Mononuclear cell (primary cell): ENCODE results near the gene LTO1. TPM values are rescaled to one million over a fixed set of nuclear protein-coding genes. Genes with fewer than 3 reads are reported as not detected.
"Not testable (repeated sequence)": the region's sequence is repeated elsewhere in the genome, so short reads cannot be mapped to it uniquely, and the experiment has no call there.

ENCODE experiments used
- H3K27me3 ChIP-seq: 2 replicates; pipeline ENCODE4 v1.6.0; 2011; ENCODE audit warnings: low read length, control low read depth; ENCODE audit not compliant: insufficient read depth
- H3K4me1 ChIP-seq: 2 replicates; pipeline ENCODE4 v1.5.1; 2011; ENCODE audit warnings: mild to moderate bottlenecking, low read length, control low read depth; ENCODE audit not compliant: insufficient read depth
- H3K4me3 ChIP-seq: 2 replicates; pipeline ENCODE4 v1.5.1; 2011; ENCODE audit warnings: mild to moderate bottlenecking, low read length, moderate library complexity
- H3K9me3 ChIP-seq: 2 replicates; pipeline ENCODE4 v1.5.1; 2011; ENCODE audit warnings: low read depth, mild to moderate bottlenecking, control low read depth, low read length
- total RNA-seq: library from RNA; depleted of rRNA; stranded (reverse); fragments of >200 nt; gene quantifications from one replicate; pipeline ENCODE4 v1.2.3, GENCODE V29; 2012

The LTO1 gene
- total RNA-seq, 1 donor, result 18.6 TPM

- peaks cover 27% of the 10 kb centered on the region for H3K4me1 ChIP-seq
- no peak overlapping the region for H3K4me3 ChIP-seq
- H3K27me3 ChIP-seq, result peaks cover 40% of the 10 kb centered on the region
- no peaks in the 10 kb centered on the region for H3K9me3 ChIP-seq
Measured at GRCh38 chr11:69634069-69634468, 41.1 kb downstream of the LTO1 start.

- peaks cover 28% of the 10 kb centered on the region for H3K27me3 ChIP-seq
- no peak overlapping the region for H3K4me3 ChIP-seq
- peaks cover 15% of the 10 kb centered on the region for H3K4me1 ChIP-seq
- no peaks in the 10 kb centered on the region for H3K9me3 ChIP-seq
Measured at GRCh38 chr11:69632900-69633299, 42.3 kb downstream of the LTO1 start.

- no peaks in the 10 kb centered on the region for H3K4me1 ChIP-seq
- no peak overlapping the region for H3K4me3 ChIP-seq
- peaks cover 3% of the 10 kb centered on the region for H3K27me3 ChIP-seq
- H3K9me3 ChIP-seq, result no peaks in the 10 kb centered on the region
Measured at GRCh38 chr11:69630424-69630823, 44.7 kb downstream of the LTO1 start.

GRCh38 chr11:69630017-69630416, 45.1 kb downstream of the LTO1 start:
- Histone ChIP-seq H3K4me1 (no peaks in the 10 kb centered on the region), H3K9me3 (no peaks in the 10 kb centered on the region), H3K27me3 (peaks cover 4% of the 10 kb centered on the region), H3K4me3 (no peak overlapping the region)

GRCh38 chr11:69627551-69627950, 47.6 kb downstream of the LTO1 start:
- Histone ChIP-seq H3K27me3 (peaks cover 3% of the 10 kb centered on the region), H3K4me3 (no peak overlapping the region), H3K9me3 (no peaks in the 10 kb centered on the region), H3K4me1 (no peaks in the 10 kb centered on the region)

- Histone ChIP-seq H3K9me3 (no peaks in the 10 kb centered on the region), H3K4me3 (no peak overlapping the region), H3K4me1 (no peaks in the 10 kb centered on the region), H3K27me3 (peaks cover 7% of the 10 kb centered on the region)
Measured at GRCh38 chr11:69625476-69625875, 49.7 kb downstream of the LTO1 start.

- H3K27me3 ChIP-seq, result peaks cover 7% of the 10 kb centered on the region
- H3K4me1 ChIP-seq, result no peaks in the 10 kb centered on the region
- H3K9me3 ChIP-seq, result no peaks in the 10 kb centered on the region
- H3K4me3 ChIP-seq, result no peak overlapping the region
Measured at GRCh38 chr11:69624293-69624692, 50.9 kb downstream of the LTO1 start.

GRCh38 chr11:69622097-69622681, 53.0 kb downstream of the LTO1 start:
- H3K27me3 ChIP-seq, H3K4me3 ChIP-seq, H3K4me1 ChIP-seq, H3K9me3 ChIP-seq: not testable (repeated sequence)

- no peaks in the 10 kb centered on the region for H3K9me3 ChIP-seq
- no peak overlapping the region for H3K4me3 ChIP-seq
- peaks cover 7% of the 10 kb centered on the region for H3K27me3 ChIP-seq
- H3K4me1 ChIP-seq, result no peaks in the 10 kb centered on the region
Measured at GRCh38 chr11:69620683-69621290, 54.4 kb downstream of the LTO1 start.

GRCh38 chr11:69618237-69618636, 56.9 kb downstream of the LTO1 start:
- Histone ChIP-seq H3K4me1 (no peaks in the 10 kb centered on the region), H3K27me3 (peaks cover 3% of the 10 kb centered on the region), H3K9me3 (no peaks in the 10 kb centered on the region), H3K4me3 (no peak overlapping the region)

GRCh38 chr11:69617682-69618081, 57.5 kb downstream of the LTO1 start:
- H3K4me1 ChIP-seq, result no peaks in the 10 kb centered on the region

GRCh38 chr11:69617220-69617619, 57.9 kb downstream of the LTO1 start:
- H3K4me3 ChIP-seq, result no peak overlapping the region
- H3K4me1 ChIP-seq, result no peaks in the 10 kb centered on the region
- H3K27me3 ChIP-seq, result peaks cover 3% of the 10 kb centered on the region
- no peaks in the 10 kb centered on the region for H3K9me3 ChIP-seq

More at GRCh38 chr11:69617682-69618081, 57.5 kb downstream of the LTO1 start:
- no peaks in the 10 kb centered on the region for H3K9me3 ChIP-seq
- no peak overlapping the region for H3K4me3 ChIP-seq
- peaks cover 3% of the 10 kb centered on the region for H3K27me3 ChIP-seq

Other genes with a start within 250 kb of the LTO1 start
- gene LINC01488, start 193.7 kb downstream of the LTO1 start, total RNA-seq, result not detected
- 1.3 TPM for gene CCND1, start 34.2 kb downstream of the LTO1 start, total RNA-seq
- not detected for gene FGF19, start 28.7 kb upstream of the LTO1 start, total RNA-seq
- gene FGF4, start 100.0 kb upstream of the LTO1 start, total RNA-seq, result not detected
- not detected for gene FGF3, start 144.1 kb upstream of the LTO1 start, total RNA-seq